Eye (tissue), 1 donor: ENCODE measurements around the gene CLEC4E.
A peak's percentile ranks its signal among the peaks of the same experiment; 100 is the strongest.
"Not testable (repeated sequence)": the region's sequence is repeated elsewhere in the genome, so short reads cannot be mapped to it uniquely, and the experiment has no call there.

Source experiments
- DNase-seq: peaks from one replicate; pipeline ENCODE4 v3.0.0-alpha.2; 2015

Gene CLEC4E

DNA sequence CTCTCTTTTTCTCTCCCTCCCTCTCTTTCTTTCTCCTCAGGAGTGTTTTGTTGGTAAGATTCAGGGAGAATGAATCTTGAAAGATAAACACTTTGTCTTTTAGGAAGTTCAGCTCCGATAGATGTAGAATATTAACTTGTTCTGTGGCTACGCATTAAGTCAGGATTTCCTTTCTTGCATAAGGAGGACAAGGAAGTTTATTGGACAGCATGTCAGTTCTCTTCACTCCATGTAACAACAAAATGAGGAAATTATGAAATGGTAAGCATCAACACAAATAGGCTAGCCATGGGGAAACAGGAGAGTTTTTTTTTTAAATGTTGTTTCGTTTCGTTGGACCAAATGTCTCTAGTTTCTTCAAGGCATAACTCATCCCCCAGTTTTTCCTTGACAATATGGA, at the start of gene CLEC4E:
TSS of gene CLEC4E (minus strand) at position 75 of the 400 bp plus-strand sequence. CDS start 108 bp downstream, outside the sequence.
- not testable (repeated sequence) for DNase-seq

DNA sequence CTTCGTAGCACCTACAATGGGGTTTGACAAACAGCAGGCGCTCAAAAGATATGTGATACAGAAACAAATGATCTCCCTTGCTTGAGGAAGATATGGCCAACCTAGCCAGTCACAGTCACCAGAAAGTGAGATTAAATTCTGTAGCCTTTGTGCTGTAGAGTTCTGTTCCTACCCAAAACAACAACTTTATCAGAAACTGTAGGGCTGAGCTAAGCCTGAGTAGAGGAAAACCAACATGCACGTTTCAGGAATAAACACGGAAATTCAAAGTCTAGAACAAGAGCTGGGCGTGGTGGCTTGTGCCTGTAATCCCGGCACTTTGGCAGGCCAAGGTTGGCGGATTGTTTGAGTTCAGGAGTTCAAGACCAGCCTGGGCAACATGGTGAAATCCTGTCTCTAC, 49.0 kb upstream of the CLEC4E start:
- DNase-seq = no peak

DNA sequence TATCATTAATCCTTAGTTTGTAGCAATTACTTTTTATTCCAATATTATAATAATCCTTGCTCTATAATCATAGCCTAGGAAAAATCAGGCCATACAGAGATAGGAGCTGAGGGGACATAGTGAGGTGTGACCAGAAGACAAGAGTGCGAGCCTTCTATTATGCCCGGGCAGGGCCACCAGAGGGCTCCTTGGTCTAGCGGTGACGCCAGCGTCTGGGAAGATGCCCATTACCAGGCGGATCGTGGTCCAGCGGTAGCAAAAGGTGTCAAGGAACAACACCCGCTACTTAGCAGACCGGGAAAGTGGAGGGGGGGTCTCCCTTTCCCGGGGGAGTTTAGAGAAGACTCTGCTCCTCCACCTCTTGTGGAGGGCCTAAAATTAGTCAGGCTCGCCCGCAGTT, 43.8 kb upstream of the CLEC4E start:
- DNase-seq = not testable (repeated sequence)

GRCh38 chr12:8584004-8584403, 43.3 kb upstream of the CLEC4E start:
- DNase-seq = no peak

- DNase-seq = no peak
Observed at GRCh38 chr12:8581098-8581784, 40.5 kb upstream of the CLEC4E start.

- no peak for DNase-seq
Observed at GRCh38 chr12:8577879-8578278, 37.2 kb upstream of the CLEC4E start.

GRCh38 chr12:8572507-8572906, 31.8 kb upstream of the CLEC4E start:
- DNase-seq = no peak

- no peak for DNase-seq
Observed at GRCh38 chr12:8566525-8566924, 25.8 kb upstream of the CLEC4E start.

- DNase-seq = not testable (repeated sequence)
Observed at GRCh38 chr12:8566052-8566451, 25.3 kb upstream of the CLEC4E start.

- no peak for DNase-seq
Observed at GRCh38 chr12:8564656-8565055, 24.0 kb upstream of the CLEC4E start.

- DNase-seq = no peak
Observed at GRCh38 chr12:8563356-8563755, 22.7 kb upstream of the CLEC4E start.

DNA sequence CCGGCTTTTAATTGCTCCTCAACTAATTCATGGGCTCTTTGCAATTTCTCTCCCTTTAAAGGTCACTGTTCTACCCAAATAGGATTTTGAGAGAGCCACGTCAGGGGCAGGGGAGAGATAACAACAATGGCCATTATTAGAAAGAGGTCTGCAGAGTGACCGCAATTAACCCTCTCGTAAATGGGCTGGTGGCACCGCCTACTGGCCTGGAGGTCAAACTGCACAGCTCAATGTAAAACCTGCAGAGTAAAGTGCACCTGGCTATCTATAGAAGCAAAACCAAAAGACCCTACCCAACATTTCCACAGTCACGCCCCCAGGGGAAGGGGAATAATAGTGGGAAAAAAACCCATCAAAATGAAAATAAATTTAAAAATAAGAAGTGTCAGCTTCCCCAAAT, 21.6 kb upstream of the CLEC4E start:
- DNase-seq = no peak

DNA sequence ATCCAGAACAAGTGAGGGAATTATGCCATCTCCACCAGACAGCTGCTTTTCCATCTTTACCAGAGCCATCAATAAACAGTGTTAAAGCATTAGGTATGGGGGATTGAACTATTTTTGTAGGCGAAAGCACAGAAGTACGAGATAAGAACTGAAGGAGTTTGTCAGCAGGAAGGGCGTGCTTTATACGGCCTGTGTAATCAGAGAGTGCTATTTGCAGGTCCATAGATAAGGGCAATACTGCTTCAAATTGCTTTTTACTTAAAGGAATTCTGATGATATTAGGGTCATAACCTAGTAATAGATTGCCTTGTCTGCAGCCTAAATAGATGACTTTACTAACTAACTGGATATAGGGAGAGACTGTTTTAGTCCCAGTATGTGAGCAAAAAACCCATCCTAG, 20.3 kb upstream of the CLEC4E start:
- DNase-seq = no peak

DNA sequence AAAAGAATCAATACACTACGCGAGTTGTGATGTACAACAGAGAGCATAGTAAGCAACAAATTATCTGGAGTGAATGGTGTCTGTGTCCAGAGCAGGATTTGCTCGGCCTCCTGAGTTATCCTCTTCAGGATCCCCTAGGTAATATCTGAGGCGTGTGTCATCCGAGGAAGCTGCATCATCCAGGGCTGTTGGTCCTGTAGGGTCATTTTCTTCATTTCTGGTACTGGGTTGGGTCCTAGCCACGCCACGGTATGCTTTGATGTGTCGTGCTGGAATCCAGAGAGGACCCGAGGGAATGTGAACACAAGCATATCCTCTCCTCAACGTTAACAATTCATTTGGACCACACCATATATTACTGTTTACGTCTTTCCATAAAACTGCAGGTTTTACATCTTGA, 19.0 kb upstream of the CLEC4E start:
- no peak for DNase-seq

DNA sequence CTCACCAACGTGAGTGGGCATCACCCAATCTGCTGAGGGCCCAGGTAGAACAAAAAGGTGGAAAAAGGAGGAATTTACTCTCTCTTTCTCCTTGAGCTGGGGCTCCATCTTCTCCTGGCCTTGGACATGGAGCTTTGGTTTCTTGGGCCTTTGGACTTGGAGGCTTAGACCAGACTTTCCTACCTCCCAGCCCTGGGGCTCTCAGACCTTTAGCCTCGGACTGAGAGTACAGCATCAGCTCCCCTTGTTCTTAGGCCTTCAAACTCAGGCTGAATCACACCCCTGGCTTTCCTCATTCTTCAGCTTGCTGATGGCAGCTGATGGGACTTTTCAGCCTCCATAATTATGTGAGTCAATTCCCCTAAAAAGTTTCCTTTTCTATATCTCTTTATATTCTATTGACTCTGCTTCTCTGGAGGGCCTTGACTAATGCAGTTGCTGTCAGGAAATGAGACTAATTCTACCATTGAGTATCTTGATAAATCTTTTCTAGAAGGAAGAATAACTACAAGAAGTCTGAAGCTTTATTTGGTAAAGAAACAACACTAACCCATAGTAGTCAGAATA, 15.9 kb upstream of the CLEC4E start:
- no peak for DNase-seq

DNA sequence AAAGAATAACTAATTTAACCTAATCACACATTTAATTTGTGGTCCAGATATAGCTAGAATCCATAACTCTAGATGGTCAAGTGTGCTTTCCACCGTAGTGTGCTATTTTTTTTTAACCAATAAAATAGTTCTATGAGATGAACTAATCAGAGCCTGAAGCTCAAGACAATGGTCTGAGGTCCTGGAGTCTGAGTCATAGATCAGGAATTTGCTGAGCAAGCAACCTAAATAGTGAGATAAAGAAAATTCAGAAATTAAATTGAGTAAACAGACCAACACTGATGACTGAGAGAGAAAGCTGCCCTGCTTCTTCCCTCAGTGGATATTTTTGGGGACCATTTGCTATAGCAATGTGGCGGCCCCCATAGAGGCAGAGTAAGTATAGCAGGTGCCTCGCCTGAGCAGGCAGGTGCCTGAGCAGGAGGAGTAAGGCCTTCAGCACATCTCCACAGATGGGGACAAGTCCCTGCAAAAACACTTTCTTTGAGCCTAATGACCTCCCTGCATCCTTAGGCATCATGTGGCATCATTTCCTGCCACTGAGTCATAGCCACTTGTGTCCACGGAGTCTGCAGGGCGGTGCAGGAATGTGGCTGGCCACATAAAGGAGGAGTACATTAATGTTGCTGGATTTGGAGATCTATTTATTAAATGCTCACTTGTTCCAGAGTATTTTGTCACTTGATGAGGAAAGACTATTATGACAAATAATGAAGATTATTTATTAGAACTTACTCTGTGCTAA, 13.9 kb upstream of the CLEC4E start:
- no peak for DNase-seq

GRCh38 chr12:8553088-8553627, 12.5 kb upstream of the CLEC4E start:
- no peak for DNase-seq

GRCh38 chr12:8549381-8549780, 8.7 kb upstream of the CLEC4E start:
- DNase-seq = no peak

DNA sequence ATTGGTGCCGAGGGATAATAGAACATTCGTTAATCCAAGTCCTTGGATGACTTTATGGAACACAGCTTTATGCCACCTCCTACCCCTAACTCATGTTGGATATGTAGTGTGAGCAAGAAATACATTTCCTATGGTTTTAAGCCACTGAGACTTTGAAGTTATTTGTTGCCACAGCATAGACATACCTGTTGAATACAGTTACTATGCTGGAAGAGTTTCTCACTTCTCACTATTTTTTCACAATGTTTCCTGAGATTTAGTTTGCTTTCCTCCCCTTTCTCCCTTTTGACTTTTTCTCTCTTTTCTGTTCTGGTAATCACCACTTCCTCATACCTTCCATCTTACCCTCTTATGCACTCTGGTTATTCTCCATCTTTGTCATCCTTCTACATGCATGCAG, 7.5 kb upstream of the CLEC4E start:
- DNase-seq = no peak

- DNase-seq = no peak
Observed at GRCh38 chr12:8547645-8548044, 6.9 kb upstream of the CLEC4E start.

DNA sequence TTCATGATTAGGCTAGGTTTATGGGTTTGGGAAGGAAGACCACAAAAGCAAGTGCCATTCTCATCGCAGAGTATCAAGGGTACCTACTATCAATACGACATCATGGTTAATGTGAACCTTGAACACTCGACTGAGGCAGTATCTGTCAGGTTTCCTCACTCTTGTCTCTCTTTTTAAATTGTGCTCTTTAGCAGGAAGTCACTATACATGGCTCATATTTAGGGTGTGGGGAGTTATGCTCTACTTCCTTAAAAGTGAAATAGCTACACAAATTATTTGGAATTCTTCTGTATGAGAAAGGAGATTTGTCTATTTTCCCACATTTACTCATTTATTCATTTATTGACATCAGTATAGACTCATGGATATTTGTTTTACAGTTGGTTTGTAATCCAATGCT, 5.9 kb upstream of the CLEC4E start:
- DNase-seq = no peak

GRCh38 chr12:8544295-8544694, 3.6 kb upstream of the CLEC4E start:
- DNase-seq = peak; percentile 89

DNA sequence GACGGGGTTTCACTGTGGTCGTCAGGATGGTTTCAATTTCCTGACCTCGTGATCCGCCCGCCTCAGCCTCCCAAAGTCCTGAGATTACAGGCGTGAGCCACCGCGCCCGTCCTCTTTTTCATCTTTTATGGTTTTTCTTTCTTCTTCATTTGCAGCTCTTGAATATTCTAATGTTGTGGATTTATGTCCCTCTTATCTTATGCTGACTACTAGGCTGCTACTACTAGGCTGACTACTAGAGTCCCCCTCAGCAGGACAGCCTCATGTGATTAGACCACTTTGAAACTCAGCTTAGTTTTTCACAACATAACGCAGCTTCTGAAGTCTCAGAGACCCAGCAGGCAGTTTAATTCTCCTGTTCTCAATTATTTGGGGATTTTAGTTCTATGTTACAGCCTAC, 857 bp upstream of the CLEC4E start:
- no peak for DNase-seq

DNA sequence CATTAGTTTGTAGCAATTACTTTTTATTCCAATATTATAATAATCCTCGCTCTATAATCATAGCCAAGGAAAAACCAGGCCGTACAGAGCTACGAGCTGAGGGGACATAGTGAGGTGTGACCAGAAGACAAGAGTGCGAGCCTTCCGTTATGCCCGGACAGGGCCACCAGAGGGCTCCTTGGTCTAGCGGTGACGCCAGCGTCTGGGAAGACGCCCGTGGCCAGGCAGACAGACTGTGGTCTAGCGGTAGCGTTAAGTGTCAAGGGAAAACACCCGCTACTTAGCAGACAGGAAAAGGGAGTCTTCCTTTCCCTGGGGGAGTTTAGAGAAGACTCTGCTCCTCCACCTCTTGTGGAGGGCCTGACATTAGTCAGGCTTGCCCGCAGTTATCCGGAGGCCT, 2.9 kb downstream of the CLEC4E start:
- DNase-seq = not testable (repeated sequence)
